Inflammatory macrophage treated with lipopolysaccharide for 1 hour (primary cell): ENCODE data around the gene NFAM1.

Experiments used
- DNase-seq, 2 donors: peaks; one replicate each; pipeline ENCODE4 v3.0.0-alpha.2; 2020 to 2022

The NFAM1 gene

DNA sequence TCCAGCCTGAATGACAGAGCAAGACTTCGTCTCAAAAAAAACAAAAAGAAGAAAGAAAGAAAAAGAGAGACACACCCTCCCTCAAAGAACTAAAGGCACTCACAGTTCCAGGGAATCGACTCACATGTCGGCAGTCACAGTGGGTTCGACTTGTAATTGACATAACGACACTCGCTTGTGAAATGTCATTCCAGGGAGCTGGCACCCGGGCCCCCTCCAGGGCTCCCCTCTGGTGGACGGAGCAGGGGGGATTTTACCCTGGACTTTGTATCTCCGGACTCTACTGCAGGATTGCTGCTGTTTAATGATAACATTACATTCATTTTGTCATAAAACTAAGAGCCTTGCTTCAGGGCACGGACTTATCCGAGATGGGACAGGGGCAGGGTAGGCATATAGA is 18.2 kb downstream of the NFAM1 start:
- DNase-seq = no peak

DNA sequence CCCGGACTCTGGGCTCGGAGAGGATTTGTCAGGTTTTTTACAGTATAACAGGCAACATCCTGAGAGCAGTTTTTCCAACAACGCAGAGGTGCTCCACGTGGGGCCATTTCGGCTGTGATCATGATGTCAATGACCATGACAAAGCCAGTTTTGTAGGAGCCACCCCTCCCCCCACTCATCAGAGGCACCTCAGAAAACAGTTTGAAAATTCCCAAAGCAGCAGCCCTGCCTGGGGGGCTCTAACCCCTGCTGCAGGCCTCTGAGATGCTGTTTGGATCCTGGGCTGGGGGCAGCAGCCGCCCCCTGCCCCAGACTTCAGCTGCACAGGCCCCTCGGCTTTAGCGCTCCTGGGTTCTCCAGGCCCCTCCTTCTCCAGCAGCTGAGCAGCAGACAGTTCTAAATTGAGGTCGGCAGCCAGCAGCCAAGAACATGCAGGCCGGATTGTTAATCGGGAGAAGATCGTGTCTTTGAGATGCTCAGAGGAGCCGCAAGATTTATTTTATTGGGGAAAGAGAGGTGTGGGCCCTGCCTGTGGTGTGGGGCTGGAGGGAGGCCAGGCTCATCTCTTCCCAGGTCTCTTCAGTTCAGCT is 19.4 kb downstream of the NFAM1 start:
- DNase-seq = no peak

DNA sequence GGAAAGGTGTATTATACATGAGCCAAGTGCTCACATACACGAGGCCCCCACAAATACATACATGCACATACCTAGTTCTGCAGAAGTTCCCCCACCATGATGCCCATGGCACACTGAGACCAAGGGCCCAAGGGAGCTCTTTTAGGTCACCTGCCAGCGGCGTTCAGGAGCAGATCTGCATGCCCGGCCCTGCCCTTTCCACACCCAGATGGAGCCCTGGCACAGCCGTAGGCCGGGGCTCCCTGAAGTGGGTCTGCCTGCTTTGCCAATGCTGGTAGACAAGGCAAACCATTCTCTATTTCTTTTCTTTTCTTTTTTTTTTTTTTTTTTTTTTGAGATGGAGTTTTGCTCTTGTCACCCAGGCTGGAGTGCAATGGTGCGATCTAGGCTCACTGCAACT is 21.5 kb downstream of the NFAM1 start:
- DNase-seq = no peak

DNA sequence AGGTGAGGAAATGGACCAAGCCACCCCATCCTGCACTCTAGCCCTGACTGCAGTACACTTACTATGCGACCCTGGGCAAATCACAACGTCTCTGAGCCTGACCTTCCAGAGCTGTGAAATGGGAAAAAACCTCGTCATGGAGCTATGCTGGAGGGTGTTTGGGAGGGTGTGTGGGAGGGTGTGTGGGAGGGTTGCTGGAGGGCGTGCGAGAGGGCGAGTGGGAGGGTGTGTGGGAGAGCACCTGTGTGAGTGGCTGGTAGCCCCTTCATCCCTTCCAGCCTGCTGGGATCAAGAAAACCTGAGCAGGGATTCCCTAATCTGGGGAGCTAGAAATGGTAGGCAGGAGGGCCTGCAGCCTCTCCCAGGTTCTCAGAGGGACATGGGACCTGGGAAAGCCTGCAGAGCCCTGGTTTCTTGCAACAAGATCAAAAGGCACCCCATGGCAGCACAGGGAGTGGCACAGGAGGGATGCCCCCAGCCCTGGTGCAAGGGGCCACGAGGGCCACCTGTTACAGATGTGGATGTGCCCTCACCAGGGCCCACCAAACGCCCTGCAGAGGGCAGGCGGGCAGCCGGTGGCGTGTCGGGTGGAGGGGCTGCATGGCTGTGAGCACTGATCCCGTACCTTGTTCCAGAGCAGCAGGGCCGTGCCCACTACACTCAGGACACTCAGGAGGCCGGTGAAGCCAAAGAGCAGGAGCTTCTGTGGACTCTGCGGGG is 23.2 kb downstream of the NFAM1 start:
- DNase-seq = no peak

DNA sequence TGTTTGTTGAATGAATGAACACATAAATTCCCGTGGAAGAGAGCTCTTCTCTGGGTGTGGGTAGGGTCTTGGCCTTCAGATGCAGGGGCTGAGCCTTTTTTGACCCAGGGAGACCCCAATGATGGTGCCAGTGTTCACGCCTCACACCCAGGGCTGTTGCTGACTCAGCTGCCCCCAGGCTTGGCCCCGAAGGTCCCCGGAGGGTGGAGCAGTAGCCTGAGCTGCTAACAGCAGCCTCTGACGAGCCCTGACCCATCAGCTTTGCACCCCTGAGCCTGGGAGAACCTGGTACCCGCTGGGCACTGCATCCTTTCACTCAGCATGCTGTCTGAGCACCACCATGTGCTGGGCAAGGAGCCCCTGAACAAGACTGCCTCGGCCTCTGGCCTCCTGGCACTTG is 23.9 kb downstream of the NFAM1 start:
- DNase-seq = no peak

DNA sequence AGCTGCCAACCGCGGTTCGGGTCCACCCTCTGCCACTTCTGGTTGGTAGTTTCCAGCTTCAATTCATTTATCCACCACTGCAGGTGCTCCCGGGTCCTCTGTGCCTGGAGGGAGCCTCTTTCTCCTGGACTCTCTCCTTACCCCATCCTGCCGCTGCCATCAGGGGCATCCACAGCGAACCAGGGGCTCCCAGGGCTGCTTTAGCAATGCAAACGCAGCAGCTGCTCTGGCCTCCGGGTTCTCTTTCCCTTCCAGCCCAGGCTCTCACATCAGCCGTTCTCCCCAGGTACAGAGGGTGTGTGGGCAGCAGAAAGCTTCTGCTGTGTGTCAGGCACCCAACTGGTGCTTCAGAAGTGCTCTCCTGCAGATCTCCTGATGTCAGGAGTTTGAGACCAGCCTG is 27.9 kb downstream of the NFAM1 start:
- no peak for DNase-seq

DNA sequence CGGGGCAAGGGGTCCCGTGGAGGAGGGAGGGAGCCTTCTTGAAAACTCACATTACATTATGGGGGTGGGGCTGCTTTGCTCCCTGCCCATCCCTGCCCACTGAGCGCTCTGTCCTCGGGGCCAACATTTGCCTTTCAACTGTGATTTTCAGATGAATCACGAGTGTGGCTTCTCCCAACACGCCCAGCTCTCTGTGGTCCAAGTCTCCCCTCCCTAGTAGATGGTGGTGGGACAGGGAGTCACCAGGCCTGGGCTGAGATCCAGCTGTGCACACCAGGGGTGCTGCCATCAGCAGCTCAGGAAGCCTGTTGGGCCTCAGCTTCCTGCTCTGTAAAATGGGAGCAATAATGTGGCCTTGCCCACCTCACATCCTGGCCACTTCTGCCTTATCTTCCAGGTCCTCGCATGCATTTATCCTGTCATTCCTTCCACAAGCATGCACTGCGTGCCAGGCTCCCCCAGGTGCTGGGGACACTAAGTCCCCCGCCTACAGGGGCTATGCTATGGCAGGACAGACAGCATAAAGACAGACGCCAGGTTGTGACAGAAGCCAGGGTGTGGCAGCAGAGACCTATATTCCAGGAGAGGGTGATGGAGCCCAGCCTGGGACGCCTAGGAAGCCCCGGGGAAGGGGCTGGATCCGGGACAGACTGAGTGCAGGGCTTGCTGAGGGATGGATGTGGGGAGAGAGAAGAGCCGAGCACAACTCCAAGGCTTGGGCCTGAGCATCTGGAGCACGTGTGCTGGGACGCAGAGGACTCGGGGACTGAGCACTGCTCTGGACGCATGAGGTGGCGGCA is 30.5 kb downstream of the NFAM1 start:
- no peak for DNase-seq

DNA sequence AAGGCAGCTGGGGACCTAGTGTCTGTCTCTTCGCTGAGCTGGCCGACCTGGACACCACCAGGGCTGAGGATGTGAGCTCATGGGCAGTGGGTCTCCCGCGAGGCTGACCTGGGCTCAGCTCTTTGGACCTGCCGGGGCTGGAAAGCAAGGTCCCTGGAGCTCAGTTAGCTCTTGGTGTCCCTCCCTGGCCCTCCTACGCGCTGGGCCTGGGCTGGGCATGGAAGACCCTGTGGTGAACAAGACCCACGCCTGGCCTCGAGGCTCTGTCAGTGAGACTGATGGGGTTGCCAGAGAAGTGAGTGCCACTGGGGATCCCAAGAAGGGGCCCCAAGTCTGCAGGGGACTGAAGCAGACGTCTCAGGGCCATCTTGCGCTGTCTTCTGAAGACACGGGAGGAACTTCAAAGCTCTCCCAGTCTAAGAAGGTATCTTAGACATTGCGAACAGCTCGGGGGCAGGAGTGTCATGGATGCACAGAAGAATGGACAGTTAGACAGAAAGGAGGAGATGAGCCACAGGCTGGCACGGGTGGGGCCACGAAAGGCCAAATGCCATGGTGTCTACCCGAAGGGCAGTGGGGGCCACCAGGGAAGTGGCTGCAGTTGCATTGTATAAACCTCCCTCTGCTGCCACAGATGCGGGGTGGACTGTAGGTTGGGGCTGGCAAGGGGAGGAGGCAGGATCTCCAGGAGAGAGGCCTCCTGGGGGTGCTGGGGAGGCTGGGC is 31.2 kb downstream of the NFAM1 start:
- no peak for DNase-seq

DNA sequence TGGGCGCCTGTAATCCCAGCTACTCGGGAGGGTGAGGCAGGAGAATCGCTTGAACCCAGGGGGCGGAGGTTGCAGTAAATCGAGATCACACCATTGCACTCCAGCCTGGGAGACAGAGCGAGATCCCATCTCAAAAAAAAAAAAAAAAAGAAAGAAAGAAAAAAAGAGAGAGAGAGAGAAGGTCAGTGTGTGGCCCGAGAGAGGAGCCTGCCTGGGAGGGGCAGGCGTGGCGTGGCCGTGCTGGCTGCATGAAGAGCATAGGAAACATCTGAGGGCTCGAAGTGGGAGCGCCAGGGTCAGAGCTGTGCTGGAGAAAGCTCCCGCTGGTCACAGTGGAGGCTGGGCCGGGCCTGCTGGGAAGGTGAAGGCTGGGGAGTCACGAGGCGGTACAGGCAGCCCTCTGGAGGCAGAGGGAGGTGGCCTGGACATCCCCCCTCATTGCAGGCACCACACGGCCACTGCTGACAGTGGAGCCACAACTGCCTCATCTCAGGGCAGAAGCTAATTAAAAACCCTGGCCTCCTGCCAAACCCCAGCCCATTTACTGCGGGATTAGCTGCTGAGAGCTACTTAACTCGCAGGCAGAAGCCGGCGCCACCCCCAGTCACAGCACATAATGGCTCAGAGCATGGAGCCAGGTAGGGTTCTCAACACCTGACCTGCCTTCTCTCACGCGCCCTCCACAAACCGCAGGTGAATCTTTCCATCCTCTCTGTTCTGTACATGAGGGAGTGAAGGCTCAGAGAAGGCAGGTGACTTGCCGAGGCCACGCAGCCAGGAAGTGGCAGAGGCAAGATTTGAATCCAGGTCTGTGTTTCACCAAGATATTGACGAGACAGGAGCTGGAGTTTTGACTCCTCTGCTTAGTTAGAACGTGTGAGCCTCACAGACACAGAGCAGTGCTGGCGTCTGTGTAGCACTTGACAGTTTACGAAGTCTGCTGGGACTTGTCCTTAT is 32.6 kb downstream of the NFAM1 start:
- DNase-seq = no peak

DNA sequence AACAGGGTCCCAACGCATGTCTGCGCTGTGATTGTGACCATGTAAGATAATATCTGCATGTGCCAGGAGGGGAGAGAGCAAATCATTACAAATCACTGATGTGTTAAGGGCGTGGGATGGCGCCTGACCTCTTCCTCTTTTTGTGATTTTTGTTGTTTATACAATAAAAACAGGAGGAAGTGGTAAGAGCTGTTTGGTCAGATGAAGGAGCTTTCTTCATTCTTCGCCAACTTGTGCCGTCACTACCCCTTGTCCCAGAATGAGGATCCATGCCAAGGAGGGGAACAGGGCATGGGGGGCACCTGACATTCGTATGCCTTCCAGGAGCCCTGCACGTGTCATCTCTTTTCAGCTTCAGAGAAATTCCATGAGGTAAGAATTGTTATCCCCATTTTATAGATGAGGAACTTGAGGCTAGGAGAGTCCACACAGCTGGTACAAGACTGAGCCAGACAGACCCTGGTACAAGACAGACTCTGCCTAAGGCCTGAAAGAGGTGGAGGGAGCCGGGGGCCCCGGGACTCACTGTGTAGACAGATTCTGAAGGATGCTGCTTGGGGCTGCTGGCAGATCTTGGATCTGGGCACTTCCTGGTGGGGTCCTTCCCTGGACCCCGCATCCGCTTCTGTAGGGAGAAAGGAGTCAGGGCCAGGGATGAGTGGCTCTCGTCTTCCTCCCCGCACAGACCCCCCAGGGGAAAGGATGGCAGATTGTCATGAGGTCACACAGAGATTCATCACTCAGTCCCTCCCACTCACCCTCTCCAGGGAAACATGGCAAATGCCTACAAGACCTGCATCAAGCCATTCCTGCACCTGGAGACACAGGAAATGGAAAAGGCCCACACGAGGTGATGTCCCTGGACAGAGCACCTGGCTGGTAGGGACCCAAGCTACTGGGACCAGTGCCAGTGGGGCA is 34.6 kb downstream of the NFAM1 start:
- peak; percentile 92 to 93 for DNase-seq

DNA sequence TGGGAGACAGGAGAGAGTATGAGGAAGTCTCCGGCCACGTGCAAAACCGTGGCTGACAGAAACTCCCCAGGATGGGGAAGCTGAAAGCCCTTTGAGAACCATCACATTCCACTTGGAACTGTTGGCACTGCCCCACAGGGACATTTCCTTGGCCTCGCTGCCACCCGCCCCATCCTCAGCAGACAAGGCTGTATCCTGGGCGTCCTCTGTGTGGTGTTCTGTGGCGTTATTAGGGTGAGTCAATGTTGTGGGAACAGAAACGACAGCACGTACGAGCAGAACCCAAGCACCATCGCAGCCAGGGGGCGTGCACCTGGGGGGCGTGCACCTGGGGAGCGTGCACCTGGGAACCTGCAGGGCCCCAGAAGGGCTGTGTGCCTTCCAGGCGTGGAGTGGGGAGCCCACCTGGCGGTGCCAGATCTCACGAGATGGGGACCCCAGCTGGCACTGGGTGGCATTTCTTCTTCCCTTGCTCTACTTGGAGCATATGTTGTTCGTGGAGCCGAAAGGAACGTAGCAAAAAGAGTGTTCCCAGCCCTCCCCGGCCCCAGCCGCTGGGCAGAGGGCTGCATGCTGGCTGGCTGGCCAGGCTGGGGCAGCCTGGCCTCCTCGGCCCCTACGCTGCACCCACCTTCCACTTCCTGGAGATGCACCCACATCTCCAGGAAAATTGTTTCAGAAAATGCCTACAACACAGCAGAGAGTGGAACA is 35.4 kb downstream of the NFAM1 start:
- peak; percentile 63 to 74 for DNase-seq

DNA sequence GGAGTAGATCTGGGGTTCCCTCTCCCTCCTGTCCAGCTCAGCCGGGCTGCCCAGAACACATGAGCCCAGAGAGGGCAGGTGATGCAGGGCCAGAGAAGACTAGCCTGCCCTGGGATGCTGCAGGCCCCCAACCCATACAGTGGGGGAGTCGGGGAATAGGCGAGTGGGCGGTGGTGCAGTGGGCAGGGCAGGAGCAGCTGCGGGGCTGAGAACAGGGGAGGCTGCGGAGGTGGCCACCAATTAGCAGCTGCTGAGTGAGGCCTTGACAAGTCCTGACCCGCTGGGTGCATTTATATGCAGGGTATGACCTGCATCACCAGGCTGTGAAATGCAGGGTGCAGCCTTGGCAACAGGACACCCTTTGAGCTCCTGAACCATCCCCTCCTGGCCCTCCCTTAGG is 43.1 kb downstream of the NFAM1 start:
- no peak for DNase-seq

DNA sequence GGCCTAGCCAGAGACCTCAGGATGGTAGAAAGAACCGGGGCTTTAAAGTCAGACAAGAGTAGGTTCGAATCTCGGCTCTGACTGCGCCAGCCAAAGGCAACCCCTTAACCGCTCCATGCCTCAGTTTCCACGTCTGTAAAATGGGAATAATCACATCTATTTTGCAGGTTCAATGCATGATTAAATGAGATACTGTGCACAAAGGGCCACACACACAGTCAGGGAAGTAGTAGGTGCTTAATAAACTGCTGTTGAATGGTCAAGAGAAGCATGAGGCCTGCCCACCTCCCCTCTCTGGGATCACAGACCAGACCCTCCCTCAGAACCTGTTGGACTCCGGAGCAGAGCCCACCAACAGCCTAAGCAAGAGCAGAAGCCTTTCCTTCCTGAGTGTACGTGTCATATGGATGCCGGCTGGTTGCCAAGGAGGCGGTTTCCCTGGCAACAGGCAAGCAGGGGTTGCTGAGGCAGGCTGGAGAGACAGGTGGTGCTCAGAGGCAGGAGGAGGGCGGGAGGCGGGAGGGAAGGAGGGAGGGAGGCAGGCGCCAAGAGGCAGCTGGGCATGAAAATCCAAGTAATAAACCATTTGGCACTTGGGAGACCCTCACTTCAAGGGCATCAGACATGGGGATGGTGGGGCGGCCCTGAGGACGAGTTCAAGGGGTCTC is 43.9 kb downstream of the NFAM1 start:
- no peak for DNase-seq

DNA sequence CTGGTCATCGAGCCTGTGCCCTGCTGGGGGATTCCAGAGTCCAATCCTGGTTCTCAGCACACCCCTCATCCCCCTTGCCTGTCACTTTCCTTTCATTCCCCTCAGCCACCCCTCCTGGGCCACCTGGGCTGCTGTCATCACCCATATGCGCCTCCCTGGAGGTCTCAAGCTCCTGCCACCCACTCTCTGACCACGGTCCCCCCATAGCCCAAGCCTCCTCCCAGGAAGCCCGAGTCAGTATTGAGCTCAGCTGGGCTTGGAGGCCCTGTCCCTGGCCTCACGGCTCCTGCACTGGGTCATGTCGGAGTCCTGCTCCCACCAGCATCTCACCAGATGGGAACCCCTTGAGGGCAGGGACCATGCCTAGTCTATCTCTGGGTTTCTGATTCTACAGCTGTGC is 44.6 kb downstream of the NFAM1 start:
- no peak for DNase-seq

DNA sequence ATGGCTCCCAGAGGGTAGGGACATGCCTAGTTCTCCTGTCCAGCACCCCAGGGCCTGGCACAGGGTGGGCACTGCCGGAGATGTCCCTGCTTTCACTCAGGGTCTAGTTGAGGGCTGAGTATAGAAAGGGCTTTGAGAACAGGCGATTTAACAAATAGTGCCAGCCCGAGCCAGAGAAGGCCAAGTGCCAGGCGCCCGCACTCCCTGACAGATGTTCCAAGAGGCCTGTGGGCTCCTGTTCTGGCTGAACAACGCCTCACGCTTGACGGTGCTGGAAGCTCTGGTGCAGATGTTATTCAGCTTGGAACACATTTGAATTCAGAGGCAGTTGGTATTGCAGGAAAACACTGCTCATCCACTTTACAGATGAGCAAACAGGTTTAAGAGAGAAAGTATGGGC is 46.5 kb downstream of the NFAM1 start:
- DNase-seq = no peak

DNA sequence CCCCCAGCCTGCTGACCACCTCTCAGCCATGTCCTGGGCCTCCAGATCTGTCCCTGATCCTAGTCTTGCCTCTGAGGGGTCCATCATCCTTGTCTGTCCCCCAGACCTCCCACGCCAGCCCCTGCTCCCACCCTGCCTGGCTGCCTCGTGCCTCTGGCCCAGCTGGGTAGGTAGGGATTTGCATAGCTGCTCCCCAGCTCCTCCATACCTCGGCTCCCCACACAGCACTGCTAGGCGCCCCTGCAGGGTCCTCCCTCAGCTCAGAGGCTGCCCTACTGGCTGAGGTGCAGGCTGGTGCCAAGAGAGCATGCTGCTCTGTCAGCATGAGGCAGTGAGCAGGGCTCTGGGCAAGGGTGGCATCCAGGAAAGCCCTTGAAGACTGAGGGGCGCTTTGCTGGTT is 47.7 kb downstream of the NFAM1 start:
- DNase-seq = no peak

DNA sequence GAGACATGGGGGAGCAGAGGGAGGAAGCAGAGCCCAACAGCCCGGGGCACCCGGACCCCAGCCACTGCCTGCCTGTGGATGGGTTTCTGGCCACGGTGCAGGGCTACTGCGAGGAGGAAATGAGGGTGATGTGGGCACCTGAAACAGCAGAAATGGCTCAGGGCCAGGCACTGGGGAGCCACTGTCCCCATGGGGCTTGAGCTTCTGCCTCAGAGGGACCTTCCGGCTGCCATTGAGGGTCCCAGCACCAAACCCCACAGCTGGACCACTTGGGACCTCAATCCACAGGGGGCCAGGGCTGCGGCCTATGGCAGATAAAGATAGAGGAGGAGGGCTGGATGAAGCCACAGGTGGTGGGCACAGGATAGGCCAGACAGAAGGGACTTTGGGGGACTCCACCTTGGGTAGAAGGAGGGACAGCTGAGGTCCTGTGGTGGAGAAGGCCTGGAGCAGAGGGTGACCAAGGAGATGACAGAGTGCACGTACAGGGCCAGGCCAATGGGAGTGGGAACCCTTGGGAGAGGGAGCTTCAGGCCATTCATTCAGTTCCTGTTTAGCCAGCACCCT is 48.3 kb downstream of the NFAM1 start:
- DNase-seq = no peak

DNA sequence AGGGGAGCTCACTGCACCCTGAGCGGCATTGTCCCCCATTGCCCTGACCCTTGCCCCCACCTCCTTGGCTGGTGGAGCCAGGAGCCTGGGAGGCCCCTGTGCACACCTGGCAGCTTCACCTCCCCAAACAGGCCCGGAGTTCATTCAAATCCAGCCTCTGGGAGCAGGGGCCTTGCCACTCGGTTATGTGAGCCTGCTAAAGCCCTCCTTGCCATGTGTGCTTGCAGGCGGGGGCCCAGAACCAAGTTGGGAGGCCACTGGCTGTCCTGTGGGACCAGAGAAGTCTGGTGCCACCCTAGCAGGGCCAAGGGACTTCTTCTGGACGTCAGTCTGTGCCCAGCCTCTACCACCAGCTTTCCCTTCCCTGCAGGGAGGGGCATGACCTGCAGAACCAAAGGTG is 48.9 kb downstream of the NFAM1 start:
- no peak for DNase-seq

DNA sequence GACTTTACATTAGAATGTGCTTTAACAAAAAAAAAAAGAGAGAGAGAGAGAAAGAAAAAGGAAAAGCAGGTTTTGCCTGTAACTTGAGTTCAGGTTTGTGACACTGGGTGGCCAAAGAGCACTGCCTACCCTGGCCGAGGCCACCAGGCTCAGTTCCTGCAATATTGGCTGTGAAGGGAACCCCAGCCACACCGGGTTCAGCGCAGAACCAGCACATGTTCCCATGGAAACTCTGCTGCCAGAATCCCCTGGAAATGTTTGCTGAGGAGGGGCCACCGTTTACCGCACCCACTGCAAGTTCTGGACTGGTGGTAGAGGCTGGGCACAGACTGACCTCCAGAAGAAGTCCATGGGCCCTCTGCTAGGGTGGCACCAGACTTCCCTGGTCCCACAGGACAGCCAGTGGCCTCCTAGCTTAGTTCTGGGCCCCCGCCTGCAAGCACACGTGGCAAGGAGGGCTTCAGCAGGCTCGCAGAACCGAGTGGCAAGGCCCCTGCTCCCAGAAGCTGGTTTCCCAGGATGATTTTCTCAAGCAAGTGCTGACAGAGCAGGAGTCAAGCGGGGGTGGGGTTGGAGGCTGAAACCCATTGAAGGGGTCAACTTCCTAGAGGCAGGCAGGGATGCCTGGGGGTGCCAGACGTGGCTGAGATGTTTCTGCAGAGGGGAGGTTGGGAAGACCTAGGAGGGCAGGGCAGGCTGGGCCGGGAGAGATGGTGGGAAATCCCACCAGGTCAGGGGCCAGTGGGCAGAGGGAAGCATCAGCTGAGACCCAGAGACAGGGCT is 51.2 kb downstream of the NFAM1 start:
- no peak for DNase-seq
